SJSA1 (cell line): ENCODE data around the gene PLEKHA6. TPM values are rescaled to one million over a fixed set of nuclear protein-coding genes. Genes with fewer than 3 reads are reported as not detected.

Experiments
- DNase-seq, 2 experiments: peaks; one replicate each; pipeline ENCODE4 v3.0.0-alpha.2; 2015 to 2020; ENCODE audit warnings: low spot score in 2 of 2, low read depth in 1 of 2
- H3K27ac ChIP-seq: fragments of 250-450 bp; sonication (Bioruptor Pico); 2 replicates; pipeline ENCODE4 v1.5.1; 2020; ENCODE audit warnings: mild to moderate bottlenecking, moderate library complexity
- H3K27me3 ChIP-seq: fragments of 250-450 bp; sonication (Bioruptor Pico); replicated peaks from 2 replicates; pipeline ENCODE4 v1.5.1; 2020; ENCODE audit warnings: mild to moderate bottlenecking, moderate library complexity
- H3K36me3 ChIP-seq: fragments of 250-450 bp; sonication (Bioruptor Pico); 2 replicates; pipeline ENCODE4 v1.5.1; 2020; ENCODE audit warnings: mild to moderate bottlenecking
- H3K4me1 ChIP-seq: fragments of 250-450 bp; sonication (Bioruptor Pico); replicated peaks from 2 replicates; pipeline ENCODE4 v1.6.1; 2021; ENCODE audit warnings: mild to moderate bottlenecking
- H3K4me3 ChIP-seq: fragments of 250-450 bp; sonication (Bioruptor Pico); 2 replicates; pipeline ENCODE4 v1.5.1; 2020; ENCODE audit warnings: mild to moderate bottlenecking
- H3K9me3 ChIP-seq: fragments of 250-450 bp; sonication (Bioruptor Pico); replicated peaks from 2 replicates; pipeline ENCODE4 v1.5.1; 2020; ENCODE audit warnings: mild to moderate bottlenecking
- total RNA-seq: library from RNA; depleted of rRNA; stranded (reverse); fragments of >200 nt; shearing (Covaris generic); gene quantifications from 2 replicates; pipeline ENCODE4 v1.2.3, GENCODE V29; 2014

The PLEKHA6 gene
- total RNA-seq, 1 experiment from 2014 or later = 0.76 TPM

DNA sequence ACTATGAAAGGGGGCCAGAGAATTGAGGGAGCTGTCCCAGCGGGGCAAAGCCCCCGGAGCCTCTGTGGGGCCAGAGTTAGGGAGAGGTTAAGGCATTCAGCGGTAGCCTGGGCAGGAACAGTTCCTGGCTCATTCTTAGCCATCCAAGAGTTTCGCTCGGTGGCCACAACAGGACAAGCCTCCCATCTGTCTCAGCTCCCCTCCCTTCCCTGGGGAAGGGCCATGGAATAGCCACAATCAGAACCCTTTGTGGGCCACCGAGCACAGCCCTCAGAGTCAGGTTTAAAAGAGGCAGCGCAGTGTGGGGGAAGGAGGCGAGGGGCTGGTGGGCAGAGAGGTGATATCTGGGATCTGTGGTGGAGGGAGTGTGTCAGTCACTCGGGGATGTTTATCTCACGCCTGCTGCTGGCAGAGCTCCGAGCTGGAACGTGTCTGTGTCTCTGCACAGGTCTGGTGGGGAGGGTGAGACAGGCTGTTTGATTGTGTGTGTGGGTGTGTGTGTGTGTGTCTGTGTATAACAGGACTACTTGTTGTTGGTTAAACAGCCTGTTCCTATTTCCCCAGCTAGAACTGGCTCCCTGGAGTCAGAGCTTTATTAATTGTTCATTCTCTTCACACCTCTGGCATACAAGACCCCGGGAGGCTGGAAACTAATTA is 96.3 kb downstream of the PLEKHA6 start:
- Histone ChIP-seq H3K27me3 (no peaks in the 10 kb centered on the region), H3K27ac (no peak overlapping the region), H3K36me3 (no peaks in the 10 kb centered on the region), H3K4me1 (peaks cover 17% of the 10 kb centered on the region), H3K9me3 (no peaks in the 10 kb centered on the region), H3K4me3 (no peak overlapping the region)
- no peak for DNase-seq

DNA sequence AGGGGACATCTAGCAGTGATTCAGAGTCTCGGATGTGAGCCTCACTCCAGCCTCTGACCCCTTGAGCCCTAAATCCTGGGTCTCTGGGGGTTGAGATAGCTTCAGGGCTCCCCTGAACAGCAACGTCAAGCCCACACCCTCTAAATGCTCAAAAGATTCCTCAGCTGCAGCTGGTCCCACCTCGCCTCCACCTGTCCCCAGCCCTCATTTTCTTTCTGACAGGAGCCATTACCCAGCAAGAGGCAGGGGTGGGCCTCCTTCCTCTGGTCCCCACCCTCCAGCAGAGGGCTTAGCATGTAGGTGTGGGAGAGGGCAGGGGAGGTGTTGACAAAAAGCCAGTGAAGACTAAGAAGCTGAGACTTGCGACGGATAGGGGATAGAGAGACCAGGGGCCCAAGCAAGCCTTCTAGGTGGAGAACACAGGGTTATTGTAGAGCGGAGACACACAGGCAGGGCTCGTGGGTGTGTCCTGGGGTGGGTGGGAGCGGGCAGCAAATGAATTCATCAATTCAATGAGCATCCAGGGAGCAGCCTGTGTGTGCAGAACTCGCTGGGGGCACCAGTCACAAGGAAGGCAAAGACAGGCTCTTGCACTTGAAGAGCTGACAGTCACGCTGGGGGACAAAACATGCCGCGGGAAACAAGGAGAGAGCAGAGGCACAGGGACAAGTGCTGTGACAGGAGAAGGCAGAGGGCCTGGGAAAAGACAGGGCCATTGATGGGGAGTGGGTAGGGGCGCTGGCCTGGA is 97.0 kb downstream of the PLEKHA6 start:
- Histone ChIP-seq H3K4me1 (peaks cover 19% of the 10 kb centered on the region), H3K9me3 (no peaks in the 10 kb centered on the region), H3K36me3 (no peaks in the 10 kb centered on the region), H3K27ac (no peak overlapping the region), H3K4me3 (no peak overlapping the region), H3K27me3 (no peaks in the 10 kb centered on the region)
- no peak for DNase-seq

DNA sequence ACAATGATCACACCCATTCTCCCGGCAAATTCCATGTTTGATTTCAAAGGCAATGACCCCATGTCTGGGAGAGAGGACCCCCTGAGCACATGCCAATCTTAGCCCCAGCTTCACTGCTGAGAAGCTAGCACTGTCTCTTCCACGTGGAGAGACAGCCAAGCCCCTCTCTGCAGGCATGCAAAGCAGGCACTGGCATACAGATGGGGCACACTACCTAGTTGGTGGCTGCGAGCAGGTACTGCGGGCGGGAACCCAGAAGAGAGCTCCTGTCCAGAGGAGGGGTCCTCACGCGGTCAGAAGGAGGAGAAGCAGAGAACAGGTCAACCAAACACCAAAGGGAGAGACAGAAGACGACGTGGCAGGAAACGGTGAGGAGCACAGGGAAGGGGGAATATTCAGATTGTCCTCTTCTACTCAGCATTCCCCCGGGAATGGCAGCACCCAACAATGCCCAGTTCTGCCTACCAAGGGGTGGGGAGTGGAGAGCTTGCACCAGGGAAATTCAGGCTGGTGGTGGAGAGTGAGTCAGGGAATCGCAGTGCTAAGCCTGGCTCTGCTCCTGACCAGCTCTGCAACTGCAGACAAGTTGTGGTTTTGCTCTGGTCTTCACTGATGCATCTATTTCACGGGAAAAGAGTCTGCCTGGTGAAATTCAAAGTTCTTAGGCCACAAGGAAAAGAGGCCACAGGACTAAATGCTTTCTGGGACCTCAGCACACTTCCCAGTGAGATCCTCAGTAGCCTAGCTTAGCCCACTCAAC is 97.8 kb downstream of the PLEKHA6 start:
- Histone ChIP-seq H3K4me1 (peaks cover 17% of the 10 kb centered on the region), H3K27ac (no peak overlapping the region), H3K27me3 (no peaks in the 10 kb centered on the region), H3K4me3 (no peak overlapping the region), H3K36me3 (no peaks in the 10 kb centered on the region), H3K9me3 (no peaks in the 10 kb centered on the region)
- no peak for DNase-seq

DNA sequence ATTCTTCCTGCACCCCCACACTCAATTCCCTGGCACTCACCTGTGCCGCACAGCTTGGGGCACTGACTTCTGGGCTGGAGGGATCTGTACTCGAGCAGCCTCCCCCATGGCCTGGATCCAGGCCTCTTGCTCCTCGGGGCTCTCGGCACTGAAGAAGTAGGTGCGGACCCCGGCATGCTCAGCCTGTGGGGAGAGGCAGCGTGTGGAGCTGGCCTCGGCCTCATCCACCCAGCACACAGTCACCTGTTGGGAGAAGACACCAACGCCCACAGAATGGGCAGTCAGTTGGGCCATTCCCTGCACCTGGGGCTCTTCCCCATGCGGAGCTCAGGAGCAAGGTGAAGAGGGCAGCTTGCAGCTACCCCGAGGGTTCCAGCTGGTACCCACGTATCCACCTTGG is 98.5 kb downstream of the PLEKHA6 start:
- H3K27me3 ChIP-seq = no peaks in the 10 kb centered on the region
- no peak for DNase-seq
- no peaks in the 10 kb centered on the region for H3K36me3 ChIP-seq
- no peak overlapping the region for H3K27ac ChIP-seq
- no peaks in the 10 kb centered on the region for H3K9me3 ChIP-seq
- peaks cover 15% of the 10 kb centered on the region for H3K4me1 ChIP-seq
- H3K4me3 ChIP-seq = no peak overlapping the region

DNA sequence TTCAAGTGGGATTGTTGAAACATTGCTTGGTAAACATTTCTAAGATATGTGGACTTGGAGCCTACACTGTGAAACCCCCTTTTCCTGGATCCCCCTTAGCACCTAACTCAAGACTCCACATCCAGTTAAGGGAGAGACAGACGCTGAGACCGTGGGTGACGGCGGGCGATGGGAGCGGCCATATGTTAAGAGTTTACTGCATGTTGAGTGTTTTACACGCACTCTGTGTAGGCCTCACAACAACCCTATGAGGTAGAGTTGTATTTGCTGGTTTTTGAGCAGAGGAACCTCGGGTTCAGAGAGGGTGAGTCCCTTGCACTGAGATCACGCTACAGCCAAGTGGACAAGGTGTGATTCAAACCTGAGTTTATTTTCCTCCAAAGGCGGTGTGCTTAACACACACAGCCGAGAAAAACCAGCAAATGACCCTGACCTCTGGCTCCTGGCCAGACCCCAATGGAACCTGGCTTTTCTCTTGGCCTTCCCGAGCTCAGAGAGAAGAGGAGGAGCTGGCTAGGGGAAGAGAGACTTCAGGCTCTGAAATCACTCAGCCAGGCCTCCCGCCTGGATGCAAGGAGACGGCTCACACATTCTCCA is 99.0 kb downstream of the PLEKHA6 start:
- Histone ChIP-seq H3K27me3 (no peaks in the 10 kb centered on the region), H3K36me3 (no peaks in the 10 kb centered on the region), H3K4me1 (peaks cover 21% of the 10 kb centered on the region), H3K9me3 (no peaks in the 10 kb centered on the region), H3K4me3 (no peak overlapping the region), H3K27ac (no peak overlapping the region)
- DNase-seq = no peak

DNA sequence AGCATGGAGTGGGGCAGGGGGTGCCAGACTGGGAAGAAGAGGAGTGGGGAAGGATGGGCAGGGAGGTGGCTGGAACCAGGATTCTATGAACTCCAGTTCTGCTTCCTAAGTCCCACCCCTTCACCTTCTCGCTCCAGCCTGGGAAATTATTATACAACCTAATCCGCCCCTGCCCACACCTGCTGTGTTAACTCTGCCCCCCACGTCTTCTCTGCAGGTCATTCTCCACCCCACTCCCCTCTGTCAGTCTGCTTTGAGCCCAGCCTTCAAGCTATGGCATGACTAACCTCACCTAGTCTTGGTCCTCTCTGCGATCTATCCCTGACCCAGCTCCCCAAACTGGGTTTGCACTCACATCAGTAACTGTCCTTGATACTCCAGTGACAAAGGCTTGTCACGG is 99.9 kb downstream of the PLEKHA6 start:
- H3K4me3 ChIP-seq = no peak overlapping the region
- H3K4me1 ChIP-seq = peaks cover 21% of the 10 kb centered on the region
- no peaks in the 10 kb centered on the region for H3K36me3 ChIP-seq
- no peaks in the 10 kb centered on the region for H3K9me3 ChIP-seq
- no peak for DNase-seq
- H3K27me3 ChIP-seq = no peaks in the 10 kb centered on the region
- H3K27ac ChIP-seq = no peak overlapping the region

DNA sequence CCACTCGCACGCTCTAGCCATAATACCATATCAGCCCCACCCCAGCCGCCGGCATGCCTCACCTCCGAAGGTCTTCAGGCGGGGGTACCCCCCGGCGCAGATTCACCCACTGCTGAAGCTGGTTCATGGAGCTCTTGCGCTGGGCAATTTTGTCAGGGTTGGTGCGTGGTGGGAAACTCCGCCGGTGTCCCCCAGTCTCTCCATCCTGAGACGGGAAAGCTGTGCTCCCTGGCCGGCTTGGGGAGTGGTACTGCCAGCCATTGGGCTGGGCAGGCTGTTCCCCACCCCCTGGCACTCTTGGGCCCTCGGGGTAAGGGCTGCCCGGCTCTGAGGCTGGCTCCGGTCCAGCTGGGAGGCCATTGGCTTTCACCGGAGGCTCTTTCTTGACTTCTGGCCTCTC is 100.5 kb downstream of the PLEKHA6 start:
- Histone ChIP-seq H3K4me1 (peaks cover 19% of the 10 kb centered on the region), H3K4me3 (no peak overlapping the region), H3K36me3 (no peaks in the 10 kb centered on the region), H3K27ac (no peak overlapping the region), H3K9me3 (no peaks in the 10 kb centered on the region), H3K27me3 (no peaks in the 10 kb centered on the region)
- no peak for DNase-seq

DNA sequence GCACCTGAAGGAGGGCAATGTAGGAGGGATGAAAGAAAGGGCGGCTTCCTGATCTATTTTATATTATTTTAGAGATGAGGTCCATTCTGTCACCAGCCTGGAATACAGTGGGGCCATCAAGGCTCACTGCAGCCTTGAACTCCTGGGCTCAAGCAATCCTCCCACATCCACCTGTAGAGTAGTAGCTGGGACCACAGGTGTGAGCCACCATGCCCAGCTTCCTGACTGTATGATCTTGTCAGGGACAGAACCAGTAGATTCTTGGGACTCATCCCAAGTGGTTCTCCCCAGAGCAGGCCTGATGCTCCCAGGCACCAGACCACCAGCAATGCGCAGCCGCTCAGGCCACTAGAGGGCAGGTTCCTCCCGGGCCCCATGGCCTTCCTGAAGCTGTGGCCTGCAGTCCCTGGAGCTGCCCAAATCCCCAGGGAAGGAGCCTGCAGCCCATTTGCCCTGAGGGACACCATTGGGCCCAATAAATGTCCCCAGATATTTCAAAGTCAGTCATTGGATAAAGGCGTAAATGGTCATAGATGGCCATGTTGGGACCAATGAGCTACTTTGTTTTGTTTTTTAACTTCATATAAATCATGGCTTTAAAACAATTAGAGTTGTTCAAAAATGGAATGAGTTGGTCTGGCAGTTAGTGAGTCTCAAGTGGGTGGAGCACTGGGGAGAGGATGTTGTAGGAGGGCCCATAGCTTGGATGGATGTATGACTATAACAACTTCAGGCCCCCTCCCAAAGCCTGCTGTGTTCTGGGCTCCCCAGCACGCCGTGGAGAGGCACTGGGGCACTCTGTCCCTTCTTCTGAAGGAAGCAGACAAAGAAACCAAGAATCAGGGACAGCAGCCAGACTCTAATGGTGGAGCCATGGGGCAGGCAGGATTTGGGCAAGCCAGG is 101.3 kb downstream of the PLEKHA6 start:
- Histone ChIP-seq H3K4me1 (peaks cover 19% of the 10 kb centered on the region), H3K4me3 (no peak overlapping the region), H3K36me3 (no peaks in the 10 kb centered on the region), H3K27me3 (no peaks in the 10 kb centered on the region), H3K27ac (no peak overlapping the region), H3K9me3 (no peaks in the 10 kb centered on the region)
- DNase-seq = peak; percentile 69 to 83

DNA sequence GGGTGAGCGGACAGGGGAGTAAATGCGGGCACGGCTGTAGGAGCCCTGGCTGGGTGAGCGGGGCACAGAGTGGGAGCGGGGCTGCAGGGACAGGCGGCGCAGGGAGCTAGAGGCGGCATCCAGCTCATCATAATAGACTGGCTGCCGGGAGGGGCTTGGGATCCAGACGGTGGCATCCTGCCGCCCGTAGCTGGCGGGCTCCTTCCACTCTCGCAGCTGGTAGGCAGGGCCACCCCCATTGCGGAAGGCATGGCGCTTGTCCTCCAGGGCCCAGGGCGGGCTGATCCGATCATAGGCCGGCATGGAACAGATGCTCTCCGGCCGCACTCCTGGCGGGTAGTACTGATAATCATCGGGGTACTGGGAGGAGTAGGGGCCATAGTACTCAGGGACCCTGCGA is 102.3 kb downstream of the PLEKHA6 start:
- Histone ChIP-seq H3K27me3 (no peaks in the 10 kb centered on the region), H3K9me3 (no peaks in the 10 kb centered on the region), H3K4me3 (no peak overlapping the region), H3K27ac (no peak overlapping the region), H3K36me3 (no peaks in the 10 kb centered on the region), H3K4me1 (peaks cover 19% of the 10 kb centered on the region)
- no peak for DNase-seq

DNA sequence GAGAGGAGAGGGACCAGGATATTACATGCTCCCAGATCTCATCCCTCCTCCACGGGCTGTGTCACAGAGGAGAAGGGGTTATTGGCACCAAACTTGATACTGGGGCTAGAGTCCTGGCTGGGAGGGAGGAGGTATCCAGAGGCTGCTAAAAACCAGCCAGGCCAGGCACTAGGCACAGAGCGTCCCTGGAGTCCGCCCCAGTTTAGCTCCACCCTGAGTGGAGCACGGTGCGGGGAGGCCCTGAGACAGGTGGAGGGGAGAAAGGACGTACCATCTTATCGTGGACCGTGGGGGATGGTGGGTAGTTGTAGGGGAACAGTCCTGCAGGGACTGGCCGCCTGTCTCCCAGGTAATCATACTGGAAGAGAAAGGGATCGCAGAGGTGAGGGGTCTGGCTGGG is 103.2 kb downstream of the PLEKHA6 start:
- no peak overlapping the region for H3K4me3 ChIP-seq
- no peaks in the 10 kb centered on the region for H3K9me3 ChIP-seq
- no peaks in the 10 kb centered on the region for H3K27me3 ChIP-seq
- no peak for DNase-seq
- peaks cover 19% of the 10 kb centered on the region for H3K4me1 ChIP-seq
- no peak overlapping the region for H3K27ac ChIP-seq
- H3K36me3 ChIP-seq = no peaks in the 10 kb centered on the region

DNA sequence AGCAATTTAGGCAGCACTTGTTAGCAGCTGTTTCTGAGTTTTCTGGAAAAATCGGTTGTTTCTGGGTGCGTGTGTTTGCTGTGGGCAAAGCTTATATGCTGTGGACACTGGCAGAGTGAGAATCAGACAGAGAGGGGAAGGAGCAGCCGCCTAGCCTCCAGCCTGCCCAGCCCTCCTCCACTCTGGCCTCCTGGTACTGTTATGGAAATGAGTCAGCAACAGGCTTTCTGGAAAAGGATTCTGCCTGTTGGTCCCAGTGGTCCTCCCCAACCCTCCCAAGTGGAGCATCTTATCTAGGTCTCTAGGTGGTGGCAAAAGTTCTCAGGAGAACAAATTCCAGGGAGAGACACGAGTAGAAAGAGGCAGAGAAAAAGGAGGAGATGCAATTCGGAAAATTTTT is 103.8 kb downstream of the PLEKHA6 start:
- no peaks in the 10 kb centered on the region for H3K27me3 ChIP-seq
- DNase-seq = no peak
- H3K27ac ChIP-seq = no peak overlapping the region
- H3K4me1 ChIP-seq = peaks cover 19% of the 10 kb centered on the region
- no peak overlapping the region for H3K4me3 ChIP-seq
- H3K9me3 ChIP-seq = no peaks in the 10 kb centered on the region
- no peaks in the 10 kb centered on the region for H3K36me3 ChIP-seq

DNA sequence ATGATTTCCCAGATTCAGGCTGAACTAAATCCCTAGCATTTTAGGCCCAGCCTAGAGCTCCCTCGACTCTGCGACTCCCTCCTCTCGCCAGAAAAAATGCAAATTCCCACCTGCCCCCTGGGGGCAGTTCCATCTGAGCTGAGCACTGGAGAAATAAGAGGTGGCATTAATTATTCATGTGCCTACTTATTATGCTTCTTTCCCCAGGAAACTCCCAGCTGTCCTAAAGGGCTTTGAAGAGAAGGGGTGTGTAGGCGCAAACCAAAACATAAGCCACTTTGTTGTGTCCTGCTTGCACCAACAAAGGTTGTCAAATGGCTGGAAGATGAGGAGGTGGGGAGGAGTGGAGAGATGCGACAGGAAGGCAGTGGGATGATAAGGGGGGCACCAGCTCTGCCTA is 104.5 kb downstream of the PLEKHA6 start:
- Histone ChIP-seq H3K27me3 (no peaks in the 10 kb centered on the region), H3K9me3 (no peaks in the 10 kb centered on the region), H3K27ac (no peak overlapping the region), H3K36me3 (no peaks in the 10 kb centered on the region), H3K4me3 (no peak overlapping the region), H3K4me1 (peaks cover 19% of the 10 kb centered on the region)
- no peak for DNase-seq

DNA sequence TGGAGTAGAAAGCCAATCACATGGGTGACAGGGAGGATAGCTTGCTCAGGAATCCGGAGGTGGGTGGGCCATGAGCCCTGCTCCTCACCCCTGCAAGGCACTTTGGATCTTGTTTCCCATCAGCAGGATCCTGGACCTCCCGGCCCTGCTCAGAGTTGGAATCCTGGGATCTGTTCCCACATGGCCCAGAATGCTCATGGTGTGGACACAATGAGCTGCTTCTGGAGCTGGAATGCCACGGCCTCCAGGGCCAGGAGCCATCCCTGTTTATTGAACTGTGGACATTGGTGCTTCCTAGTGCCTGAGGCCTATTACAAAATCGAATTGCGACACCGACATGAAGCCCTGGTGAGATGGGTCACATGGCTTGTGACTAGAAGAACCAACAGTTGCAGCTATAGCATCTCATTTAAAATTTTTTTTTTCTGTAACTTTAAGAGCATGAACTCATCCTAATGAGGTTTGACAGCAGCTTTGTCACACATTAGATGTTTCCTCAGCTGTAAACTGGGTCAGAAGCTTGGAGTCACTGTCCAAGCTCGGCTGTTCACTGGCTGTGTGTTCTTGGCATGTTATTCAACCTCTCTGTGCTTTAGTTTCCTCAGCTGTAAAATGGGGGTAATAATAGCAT is 105.6 kb downstream of the PLEKHA6 start:
- Histone ChIP-seq H3K36me3 (no peaks in the 10 kb centered on the region), H3K27ac (no peak overlapping the region), H3K27me3 (no peaks in the 10 kb centered on the region), H3K4me3 (no peak overlapping the region), H3K9me3 (no peaks in the 10 kb centered on the region), H3K4me1 (peaks cover 19% of the 10 kb centered on the region)
- no peak for DNase-seq
